ENCODE results near the gene WWOX.

DNA sequence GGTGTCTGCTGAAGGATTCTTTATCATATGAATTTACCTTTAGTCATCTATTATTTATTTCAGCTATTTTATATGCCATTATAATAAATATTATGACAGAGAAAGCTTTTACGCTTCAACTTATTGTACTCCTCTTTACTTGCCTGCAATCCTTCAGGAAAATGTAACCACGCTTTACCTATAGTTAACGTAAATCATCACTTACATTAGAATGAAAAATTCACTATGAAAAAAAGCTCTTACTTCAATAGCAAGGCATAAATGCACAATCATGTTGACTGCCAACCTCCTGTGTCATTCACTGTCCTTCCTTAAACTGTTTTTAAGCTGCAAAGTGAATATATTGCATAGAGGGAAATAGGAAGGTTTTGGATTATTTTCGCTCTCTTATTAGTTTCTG lies 277.9 kb downstream of the WWOX start:
- TF ChIP-seq, protein P1, sequence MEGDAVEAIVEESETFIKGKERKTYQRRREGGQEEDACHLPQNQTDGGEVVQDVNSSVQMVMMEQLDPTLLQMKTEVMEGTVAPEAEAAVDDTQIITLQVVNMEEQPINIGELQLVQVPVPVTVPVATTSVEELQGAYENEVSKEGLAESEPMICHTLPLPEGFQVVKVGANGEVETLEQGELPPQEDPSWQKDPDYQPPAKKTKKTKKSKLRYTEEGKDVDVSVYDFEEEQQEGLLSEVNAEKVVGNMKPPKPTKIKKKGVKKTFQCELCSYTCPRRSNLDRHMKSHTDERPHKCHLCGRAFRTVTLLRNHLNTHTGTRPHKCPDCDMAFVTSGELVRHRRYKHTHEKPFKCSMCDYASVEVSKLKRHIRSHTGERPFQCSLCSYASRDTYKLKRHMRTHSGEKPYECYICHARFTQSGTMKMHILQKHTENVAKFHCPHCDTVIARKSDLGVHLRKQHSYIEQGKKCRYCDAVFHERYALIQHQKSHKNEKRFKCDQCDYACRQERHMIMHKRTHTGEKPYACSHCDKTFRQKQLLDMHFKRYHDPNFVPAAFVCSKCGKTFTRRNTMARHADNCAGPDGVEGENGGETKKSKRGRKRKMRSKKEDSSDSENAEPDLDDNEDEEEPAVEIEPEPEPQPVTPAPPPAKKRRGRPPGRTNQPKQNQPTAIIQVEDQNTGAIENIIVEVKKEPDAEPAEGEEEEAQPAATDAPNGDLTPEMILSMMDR (IDR thresholded peaks at IDR 0.05; ENCODE audit: borderline replicate concordance, extremely low read depth, low read length, poor library complexity, severe bottlenecking), result no peak
- no peak for TF ChIP-seq EZH2 (IDR thresholded peaks at IDR 0.05; ENCODE audit: borderline replicate concordance, low read depth, low read length, severe bottlenecking)
